HG03095 (cell line): ENCODE data around the gene TNP2.

Experiments
- ATAC-seq: cut with Tn5 transposase; IDR thresholded peaks from one replicate; pipeline ENCODE4 v1.9.1; 2021; ENCODE audit warnings: moderate library complexity; ENCODE audit not compliant: unreplicated experiment

Gene TNP2

DNA sequence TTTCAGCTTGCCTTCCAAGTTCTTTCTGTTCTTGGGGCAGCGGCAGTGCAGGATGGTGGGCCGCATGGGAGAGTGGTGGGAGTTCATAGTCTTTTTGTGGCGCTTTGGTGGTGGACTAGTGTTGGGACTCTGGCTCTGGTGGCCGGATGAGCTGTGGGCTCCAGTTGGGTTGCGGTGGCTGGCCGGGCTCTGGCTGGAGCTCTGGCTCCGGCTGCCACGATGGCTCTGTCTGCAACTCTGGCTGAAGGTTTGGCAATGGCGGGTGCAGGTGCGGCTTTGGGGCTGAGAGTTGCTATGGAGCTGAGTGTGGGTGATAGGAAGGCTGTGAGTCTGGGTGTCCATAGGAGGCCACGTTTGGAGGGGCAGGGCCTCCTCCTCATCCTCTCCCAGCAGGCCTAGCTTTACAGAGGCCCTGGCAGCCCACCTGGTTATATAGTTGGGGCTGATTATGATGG is at the start of gene TNP2:
Gene TNP2 (minus strand): TSS at position 405 of the 455 bp plus-strand sequence. CDS start 63 bp downstream, at position 342.
- ATAC-seq = no peak

DNA sequence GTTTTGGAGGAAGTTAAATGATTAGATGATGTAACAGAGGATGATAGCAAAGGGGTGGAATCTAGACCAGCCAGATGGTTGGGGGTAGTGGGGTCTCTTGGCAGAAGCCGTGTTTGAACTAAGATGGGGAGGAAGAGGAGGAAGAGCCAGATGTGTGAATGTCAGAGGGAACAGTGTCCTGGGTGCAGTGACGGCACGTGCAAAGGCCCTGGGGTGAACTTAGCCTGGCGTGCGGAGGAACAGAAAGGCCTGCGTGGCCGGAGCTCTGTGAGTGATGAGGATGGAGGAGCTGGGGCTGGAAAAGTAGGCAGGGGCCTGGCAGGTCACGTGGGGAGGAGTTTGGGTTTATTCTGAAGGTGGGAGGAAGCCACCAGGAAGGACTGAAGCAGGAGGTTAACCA is 49.7 kb upstream of the TNP2 start:
- ATAC-seq = no peak

DNA sequence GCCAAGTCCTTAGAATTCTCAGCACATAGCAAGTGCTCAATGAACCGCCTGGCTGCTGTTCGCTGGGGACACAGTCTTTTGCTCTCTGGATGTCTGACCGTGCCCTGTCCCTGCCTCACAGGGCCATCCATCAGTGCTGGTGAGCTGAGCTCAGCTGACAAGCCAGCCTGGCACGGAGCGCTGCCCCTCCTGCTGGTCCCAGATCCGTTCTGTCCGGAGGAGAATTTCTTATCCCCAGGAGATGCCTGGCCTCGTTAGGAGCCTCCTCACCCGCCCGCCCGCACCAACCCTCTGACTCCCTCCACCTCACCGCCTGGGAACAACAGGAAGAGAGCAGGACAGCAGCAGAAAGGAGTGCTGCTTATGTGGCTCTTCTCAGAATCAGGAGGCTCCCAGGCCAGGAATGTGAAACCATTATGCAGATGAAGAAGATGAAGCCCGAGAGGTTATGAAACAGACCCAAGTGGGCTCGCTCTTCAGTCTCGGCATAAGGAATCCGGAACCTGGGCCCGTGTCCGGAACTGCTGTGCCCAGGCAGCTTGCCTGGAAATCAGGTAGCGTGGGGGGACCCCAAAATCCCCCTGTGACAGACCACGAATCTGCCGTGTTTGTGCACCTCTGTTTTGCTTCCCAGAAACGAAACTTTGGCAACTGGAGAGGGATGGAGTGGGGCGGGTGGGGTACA is 47.3 kb upstream of the TNP2 start:
- no peak for ATAC-seq

DNA sequence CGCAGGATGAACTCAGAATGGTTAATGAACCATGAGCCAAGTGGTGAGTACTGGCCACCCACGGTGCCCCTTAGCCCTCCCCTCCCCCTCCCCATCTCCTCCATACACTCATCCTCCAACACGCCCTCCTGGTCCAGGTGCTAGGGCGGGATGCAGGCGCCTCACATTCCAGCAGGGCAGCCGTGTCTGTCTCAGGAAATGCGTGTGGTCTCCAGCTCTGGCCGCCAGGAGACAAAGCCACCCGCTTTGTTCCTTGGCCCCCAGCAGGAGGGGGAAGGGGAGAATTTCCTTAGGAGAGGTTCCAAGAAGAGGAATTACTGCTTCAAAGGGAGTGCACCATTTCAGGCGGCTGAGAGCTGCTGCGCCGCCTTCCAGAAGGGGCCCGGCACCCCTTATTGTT is 46.4 kb upstream of the TNP2 start:
- no peak for ATAC-seq

DNA sequence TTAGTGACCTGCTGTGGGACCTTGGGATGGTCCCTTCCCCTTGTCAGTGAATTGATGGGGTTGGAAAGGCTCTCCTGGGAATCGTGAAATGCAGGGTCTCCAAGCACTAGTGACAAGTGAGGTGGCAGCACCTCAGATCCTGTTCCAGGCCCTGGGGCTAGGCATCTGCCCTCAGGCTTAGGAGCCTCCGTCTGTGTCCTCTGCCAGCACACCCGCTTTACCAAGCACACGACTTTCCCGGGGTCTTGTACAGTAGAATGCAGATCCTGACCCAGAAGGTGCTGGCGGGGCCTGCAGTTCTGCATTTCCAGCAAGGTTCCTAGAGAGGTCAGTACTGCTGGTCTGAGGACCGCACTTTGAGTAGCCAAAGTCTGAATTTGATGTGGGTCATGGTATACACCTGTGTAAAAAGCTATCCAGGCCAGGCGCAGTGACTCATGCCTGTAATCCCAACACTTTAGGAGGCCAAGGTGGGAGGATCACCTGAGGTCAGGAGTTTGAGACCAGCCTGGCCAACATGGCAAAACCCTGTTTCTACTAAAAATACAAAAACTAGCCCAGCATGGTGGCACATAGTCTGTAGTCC is 45.3 kb upstream of the TNP2 start:
- ATAC-seq = no peak

DNA sequence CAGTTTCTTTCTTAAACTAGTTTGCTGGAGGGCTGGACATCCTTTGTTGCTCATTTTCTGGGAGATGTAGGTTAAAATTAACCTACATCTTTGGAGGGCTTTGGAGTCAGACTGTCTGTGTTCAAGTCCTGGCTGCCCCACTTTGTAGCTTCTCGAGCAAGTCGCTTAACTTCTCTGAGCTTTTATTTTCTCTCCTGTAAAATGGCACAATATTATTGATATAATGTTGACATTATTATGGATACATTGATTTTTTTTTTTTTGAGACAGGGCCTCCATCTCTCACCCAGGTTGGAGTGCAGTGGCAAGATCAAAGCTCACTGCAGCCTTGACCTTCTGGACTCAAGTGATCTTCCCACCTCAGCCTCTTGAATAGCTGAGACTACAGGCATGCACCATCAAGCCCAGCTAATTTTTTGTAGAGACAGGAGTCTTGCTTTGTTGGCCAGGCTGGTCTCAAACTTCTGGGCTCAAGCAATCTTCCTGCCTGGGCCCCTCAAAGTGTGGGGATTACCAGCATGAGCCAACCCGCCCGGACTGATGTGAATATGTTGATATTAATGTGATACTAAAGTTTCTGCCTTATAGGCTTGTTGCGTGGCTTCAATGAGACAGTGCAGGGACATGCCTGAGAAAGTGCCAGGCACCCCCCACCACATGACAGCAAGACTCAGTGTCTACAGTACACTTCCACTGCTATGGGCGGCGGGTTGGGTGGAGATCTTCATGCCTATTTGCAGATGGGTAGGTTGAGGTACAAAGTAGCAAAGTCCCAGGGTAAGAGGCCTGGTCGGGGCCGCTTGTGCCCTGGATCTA is 44.6 kb upstream of the TNP2 start:
- no peak for ATAC-seq

DNA sequence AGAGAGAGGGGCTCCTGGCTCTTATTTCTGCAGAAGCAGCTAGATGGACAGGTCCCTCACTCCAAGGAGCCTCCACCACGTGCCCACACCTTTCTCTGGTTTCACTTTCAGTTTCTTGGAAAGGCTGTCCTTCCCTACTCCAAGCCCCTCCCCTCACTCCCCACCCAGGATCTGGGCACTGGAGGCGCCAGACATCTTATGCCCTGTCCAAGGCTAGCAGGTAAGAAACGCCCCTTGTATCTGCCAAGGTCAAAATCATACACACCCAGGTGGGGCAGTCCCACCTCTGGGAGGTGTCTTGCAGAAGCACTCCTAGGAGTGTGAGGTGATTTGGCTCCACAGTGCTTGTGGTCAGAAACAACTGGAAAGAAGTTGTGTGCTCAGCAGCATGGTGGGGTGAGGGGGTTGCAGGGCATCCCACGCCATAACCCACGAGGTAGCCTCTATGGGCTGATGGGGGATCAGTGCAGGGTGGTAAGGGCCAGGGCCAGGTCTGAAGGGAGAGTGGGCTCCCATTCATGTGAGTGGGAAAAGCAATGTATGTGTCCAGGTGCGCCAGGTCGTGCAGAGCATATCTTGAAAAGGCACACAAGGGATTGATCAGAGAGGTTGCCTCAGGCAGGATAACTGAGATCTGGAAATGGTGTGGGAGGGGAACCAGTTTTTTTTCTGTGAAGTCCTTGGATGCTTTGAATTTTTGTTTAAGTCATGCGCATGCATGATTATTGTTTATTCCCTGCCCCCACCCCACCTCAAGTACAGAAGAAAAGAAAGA is 43.8 kb upstream of the TNP2 start:
- no peak for ATAC-seq

DNA sequence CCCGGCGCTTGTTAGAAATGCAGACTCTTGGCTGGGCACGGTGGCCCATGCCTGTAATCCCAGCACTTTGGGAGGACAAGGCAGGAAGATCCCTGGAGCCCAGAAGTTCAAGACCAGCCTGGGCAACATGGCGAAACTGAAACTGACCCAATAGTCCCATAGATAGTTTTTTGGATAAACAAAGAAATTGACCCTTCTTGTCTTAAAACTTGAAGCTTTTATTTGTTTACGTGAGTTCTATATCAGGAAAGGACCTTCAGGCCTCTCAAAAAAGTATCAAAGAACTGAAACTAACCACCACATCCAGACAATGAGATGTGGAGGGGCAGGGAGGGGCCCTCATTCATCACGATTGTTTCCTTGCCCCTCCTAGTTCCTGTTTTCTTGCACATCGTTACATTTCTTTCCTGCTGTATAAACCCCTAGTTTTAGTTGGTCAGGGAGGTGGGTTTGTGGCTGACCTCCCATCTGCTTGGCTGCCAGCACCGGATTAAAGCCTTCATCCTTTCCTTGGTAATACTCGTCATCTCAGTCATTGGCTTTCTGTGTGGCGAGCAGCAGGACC is 42.0 kb upstream of the TNP2 start:
- no peak for ATAC-seq

DNA sequence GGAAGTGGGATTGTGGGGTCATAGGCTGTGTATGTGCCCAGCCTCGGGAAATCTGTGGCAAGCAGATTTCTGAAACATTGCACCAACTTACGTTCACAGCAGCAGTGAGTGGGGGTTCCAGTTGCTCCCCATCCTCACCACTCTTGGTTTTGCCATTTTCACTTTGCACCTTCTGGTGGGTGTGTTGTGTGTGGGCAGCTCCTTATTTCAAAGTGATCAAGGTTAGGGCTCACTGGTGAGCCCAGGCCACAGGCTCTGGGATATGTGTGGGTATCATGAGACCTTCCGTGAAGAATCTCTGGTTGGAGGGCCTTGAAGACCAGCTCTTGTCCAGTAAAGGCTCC is 41.5 kb upstream of the TNP2 start:
- ATAC-seq = no peak

DNA sequence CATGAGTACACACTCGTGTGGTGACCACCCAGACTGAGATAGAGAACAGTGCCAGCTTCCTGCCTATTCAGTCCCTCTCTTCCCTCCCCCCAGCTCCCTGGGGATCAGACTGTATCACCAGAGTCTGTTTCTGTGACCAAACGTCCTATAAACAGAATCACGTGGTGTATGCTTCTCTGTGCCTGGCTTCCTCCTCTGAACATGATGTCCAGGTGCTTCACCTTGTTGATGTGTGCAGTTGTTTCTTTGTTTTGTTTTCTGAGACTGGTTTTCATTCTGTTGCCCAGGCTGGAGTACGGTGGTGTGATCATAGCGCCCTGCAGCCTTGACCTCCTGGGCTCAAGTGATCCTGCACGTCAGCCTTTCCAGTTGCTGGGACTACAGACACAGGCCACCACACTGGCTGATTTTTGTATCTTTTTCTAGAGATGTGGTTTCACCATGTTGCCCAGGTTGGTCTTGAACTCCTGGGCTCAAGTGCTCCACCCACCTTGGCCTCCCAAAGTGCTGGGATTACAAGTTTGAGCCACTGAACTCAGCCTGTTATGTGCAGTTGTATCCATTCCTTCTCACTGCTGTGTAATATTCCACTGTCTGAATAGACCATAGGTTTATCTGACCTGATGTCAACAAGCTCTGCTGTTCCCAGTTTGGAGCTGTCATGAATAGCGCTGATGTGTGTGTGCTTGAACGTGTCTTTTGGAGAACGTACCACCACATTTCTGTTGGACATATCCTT is 40.9 kb upstream of the TNP2 start:
- peak; percentile 40 for ATAC-seq

DNA sequence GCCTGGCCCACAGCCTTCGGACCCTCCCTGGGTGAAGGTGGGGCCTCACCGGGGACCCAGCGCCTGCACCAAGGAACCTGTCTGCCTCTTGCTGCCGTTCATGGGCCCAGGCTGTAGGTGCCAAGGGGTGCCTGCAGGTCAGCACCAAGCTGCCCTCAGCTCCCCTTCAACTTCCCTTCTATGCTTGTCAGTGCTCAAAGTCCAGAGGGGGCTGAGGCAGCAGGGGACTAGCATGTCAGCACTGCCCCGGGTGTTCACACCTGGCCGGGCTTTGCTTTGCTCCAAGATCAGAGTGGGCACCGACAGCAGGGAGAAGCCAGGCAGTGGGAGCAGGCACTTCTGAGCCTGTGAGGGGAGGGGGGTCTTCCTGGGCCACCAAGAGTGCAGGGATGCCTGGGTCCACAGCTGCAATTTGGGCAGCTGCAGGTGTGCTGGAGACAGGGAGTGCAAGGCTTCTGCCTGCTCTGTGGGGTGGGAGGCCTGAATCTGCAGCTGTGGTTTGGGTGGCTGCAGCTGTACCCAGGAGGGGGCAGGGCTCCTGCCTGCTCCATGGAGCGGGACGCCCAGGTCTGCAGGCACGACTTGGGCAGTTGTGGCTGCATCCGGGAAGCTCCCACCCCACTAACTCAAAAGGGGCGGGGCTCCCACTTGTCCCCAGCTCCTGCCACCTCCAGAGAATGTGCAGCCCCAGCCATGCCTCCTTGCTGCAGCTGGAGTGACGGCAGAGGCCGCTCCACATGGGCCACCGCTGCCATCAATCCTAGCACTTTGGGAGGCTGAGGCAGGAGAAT is 39.6 kb upstream of the TNP2 start:
- no peak for ATAC-seq

DNA sequence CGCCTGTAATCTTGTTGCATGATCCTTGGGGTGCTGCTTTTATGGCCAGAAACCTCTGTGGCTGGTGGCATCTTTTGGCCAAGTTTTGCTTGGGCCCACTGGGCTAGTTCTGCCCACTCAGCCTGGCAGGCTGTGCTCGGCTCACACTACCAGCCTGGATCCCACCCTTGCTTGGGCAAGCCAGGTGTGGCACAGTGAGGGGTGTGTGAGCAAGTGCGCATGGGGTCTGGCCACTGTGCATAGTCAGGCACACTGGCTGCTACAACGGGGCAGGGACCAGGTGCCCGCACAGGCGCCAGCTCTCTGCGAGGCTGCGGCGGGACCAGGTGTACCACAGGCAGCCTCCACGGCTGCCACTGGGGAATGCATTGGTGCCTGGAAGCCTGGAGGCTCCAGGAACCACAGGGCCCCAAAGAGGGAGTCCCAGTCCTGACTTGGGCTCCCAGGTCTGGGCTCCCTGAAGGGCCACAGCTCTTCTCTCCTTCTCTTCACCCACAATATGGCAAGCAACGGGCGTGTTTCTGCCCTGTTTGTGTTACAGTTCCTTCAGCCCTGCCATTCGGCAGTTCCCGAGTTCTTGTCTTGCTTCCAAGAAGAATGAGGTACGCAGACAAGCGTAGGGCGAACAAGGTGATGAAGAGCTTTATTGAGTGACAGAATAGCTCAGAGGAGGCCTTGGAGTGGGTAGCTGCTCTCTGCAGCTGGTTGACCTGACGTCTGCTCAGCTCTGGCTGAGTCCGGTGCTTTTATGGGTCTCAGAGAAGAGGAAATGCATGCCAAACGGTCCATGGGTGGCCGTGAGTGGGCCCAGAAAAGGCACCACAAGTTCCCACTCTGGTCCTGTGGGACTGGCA is 38.7 kb upstream of the TNP2 start:
- no peak for ATAC-seq

DNA sequence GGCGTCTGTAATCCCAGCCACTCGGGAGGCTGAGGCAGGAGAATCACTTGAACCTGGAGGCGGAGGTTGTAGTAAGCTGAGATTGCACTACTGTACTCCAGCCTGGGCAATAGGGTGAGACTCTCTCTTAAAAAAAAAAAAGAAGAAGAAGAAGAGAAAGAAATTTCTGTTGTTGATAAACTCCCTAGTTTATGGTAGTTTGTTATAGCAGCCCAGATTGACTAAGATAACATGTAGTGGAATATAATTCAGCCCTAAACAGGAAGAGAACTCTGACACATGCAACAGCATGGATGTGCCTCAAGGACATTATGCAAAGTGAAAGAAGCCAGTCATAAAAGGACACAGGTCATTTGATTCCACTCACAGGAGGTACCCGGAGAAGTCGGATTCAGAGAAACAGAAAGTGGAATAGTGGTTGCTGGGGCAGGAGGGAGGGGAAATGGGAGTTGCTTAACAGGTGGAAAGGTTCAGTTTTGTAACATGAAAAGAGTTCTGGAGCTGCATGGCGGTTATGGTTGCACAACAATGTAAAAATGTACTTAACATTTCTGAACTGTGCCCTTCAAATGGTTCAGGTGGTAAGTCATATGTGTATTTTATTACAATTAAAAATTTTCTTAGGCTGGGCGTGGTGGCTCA is 38.0 kb upstream of the TNP2 start:
- no peak for ATAC-seq

DNA sequence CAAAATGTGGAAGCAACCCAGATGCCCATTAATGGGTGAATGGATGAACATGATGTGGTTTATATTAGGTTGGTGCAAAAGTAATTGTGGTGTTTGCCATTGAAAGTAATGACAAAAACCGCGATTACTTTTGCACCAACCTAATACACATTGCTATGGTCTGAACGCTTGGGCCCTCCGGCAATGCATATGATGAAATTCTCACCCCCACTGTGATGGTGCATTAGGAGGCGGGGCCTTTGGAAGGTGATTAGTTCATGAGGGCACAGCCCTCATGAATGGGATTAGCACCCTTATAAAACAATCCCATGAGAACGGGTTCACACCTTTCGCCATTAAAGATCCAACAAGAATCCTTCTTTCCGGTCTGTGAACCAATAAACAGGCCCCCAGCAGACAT is 37.3 kb upstream of the TNP2 start:
- ATAC-seq = no peak

DNA sequence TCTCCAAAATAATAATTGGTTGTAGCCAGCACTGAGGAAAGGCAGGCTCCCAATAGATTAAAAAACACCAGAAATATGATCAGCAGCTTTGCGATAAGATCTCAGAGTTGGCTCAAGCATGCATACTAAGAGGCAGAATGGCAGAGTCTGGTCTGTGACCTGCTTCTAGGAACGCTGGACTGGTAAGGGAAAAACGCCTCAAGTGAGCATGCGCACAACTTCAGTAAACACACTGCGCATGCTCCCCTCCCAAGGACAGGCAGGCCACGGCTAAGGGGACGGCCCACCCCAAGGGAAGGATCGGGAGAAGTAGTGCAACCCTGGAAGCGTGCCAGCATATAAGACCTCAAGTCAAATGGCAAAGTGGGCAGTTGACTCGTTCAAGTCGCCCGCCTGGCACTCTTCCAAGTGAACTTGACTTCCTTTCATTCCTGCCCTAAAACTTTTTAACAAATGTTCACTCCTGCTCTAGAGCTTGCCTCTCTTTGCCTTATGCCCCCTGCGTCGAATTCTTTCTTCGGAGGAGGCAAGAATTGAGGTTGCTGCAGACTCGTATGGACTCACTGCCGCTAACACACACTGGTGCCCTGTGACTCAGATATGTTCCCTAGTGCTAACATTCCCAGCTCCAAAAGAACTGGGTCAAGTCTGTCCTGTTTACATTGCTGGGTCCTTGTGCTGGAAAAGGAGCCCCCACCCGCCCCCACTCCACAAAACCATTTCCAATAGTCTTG is 34.4 kb upstream of the TNP2 start:
- ATAC-seq = no peak

DNA sequence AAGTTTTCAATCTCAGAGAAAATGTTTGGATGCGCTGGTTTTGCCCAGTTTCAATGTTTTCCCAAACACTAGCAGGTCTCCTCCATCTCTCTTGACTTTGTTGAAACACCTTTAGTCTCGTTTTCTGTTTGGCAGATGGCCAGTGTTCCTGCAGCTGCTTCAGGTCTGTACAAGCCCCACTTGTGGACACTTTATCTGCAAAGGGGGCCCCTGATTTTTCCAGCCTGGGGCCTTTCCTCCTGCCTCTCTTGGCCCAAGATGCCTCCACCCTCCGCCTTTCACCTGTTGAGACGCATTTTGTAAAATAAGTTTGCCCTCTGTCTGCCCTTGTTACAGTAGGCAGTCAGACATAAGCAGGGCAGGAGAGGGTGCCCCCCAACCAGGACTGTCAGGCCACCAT is 33.9 kb upstream of the TNP2 start:
- ATAC-seq = no peak

DNA sequence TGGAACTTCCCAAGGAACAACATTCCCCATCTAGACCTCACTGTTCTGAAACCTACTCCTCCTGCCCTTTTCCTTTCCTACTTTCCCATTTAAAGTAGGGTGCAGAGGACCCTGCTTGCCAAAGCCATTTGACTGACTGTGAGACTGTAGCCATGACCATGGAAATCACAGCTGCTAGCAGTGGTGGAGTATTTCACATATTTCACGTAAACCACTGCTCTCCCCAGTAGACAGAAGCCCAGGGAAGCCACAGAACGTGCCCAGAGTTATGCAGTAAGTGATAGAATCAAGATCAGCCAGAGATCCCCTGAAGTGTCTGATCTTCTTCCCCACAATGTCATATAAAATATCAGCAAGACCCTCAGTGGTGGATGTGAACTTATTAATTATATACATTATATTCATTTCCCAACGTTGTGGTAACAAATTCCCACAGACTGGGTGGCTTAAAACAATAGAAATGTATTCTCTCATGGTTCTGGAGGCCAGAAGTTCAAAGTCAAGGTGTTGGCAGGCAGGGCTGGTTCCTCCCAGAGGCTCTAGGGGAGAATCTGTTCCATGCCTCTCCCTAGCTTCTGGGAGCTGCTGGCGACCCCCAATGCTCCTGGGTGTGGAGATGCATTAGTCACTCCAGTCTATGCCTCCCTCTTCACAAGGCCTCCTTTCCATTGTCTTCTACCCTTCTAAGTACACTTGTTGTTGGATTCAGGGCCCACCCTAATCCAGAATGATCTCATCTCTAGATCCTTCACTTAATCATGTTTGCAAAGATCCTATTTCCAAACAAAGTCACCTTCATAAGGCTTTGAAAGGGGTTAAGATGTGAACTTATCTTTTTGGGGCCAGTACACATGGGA is 32.7 kb upstream of the TNP2 start:
- no peak for ATAC-seq
